GM21528 (cell line): Measurements from ENCODE around the gene MAP3K6.
A peak's percentile ranks its signal among the peaks of the same experiment; 100 is the strongest.

Experiments used
- ATAC-seq: cut with Tn5 transposase; IDR thresholded peaks from one replicate; pipeline ENCODE4 v1.9.1; 2021; ENCODE audit warnings: mild to moderate bottlenecking, moderate library complexity; ENCODE audit not compliant: unreplicated experiment, low FRiP score

Gene MAP3K6

DNA sequence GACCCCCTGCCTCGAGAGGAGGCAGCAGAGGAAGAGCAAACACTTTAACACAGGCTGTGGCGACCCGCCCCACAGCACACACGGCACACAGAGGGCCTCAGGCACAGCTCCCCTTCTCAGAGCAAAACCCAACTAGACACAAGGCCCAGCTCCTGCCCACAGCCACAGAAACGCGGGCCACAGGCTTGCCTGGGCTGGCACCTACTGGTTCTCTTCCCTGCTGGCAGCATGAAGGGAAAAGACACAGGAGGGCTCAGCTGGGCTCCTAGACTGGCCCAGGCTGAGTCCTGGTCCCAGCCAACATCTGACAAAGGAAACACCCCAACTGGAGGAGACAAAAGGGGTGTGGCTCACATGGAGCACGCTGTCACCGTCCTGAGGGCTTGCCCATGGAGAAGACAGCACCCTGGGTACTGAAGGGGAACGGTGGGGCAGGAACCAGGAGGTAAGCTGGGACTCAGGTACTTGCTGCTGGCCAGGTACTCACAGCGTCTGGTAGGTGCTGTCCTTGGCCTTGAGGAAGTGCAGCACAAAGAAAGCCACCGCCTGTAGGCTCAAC is 12.9 kb upstream of the MAP3K6 start:
- ATAC-seq: no peak

DNA sequence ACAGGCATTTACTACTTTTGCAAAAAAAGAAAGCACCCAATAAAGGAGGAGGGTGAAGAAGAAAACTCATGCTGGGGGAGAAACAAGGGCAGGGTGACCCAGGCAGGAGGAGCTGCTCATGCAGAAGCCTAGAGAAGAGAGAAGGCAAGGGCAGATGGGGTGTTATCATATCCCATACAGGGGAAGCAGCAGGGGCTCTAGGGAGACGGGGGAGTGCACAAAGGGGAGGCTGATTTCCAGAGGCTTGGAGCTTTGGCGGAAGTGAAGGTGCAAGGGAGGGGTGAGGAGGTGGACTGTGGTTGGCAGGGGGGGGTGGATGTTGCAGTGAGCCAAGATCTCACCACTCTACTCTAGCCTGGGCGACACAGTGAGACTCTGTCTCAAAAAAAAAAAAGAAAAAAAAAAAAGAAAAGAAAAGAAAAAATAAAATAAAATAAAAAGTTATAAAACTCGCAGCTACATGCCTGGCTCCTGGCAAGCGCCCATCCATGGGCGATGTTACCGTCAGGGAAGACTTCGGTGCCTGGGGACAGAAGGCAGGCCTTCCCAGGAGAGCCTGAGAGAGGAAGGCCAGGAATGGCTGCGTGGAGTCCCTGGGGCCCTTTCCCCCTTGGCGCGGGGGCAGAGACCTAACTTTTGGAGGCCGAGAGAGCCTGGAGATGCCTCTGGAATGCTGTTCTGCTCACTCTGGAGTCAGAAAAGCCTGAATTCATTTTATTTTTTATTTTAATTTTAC is 11.2 kb upstream of the MAP3K6 start:
- ATAC-seq: no peak

DNA sequence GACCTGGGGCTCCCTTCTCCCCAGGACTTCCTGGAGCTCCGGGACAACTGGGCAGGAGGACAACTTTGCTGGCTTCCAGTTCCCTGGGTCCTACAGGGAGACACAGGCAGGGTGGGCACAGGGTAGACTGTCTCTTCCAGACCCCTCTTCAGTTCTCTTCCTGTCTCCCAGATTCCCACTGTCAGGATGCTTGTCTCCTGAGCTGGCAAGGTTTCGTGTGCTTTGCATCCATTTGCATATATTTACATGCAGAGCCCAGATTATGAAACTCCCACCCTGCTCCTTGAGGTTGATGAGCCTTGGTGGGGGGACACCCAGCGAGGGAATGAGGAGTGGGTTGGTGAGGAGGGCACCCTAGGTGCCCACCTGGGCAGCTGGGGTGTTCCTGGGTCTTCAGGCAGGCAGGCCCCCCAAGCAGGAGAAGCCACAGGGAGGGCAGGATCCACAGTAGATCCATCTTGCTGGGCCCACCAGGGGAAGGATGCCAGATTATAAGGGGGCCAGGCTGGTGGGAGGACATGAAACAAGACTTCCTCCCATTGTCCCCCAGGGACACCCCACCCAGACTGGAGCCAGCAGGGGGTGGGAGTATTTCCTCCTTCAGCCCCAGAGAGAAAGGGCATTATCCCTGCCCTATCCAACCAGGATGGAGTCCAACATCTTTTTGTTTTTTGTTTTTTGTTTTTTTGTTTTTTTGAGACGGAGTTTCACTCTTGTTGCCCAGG is 7.8 kb upstream of the MAP3K6 start, which contains the start of gene FCN3:
FCN3 (minus strand) TSS at position 463 of the 725 bp plus-strand sequence; CDS start at position 457, 6 bp downstream.
- no peak for ATAC-seq

DNA sequence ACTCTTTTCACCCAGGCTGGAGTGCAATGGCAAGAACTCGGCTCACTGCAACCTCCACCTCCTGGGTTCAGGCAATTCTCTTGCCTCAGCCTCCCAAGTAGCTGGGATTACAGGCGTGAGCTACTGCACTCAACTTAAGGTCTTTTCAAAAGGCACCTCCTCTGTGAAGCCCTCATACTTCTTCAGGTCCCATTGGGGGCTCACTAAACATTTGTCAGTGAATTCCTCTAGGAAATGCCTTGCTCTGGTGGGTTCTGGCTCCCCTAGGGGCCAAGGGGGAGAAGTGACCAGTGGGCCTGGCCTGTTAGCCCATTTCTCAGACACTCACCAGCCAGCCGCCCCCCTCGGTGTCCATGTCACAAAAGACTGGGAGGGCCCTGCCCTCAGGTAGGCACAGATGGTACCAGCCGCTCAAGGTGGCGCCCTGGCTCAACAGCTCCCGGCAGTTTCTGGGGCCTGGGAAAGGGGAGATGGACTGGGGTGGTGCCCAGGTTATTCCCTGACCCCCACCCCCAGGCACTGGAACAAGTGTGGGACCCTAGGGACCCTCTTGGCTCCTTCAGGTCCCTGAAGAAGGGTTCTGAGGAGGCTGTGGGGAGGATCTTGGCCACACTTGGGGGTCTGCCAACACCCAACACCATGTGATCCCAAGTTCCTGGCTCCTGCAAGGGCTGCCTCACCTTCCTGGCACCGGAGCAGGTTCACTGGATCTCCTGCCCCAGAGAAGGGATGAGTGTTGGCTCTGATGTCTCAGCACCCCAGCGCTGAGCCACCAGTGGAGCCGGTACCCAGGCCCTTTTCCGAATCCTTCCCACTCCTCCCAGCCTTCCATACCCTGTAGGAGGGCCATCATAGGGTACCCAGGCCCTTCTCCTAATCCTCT is 6.3 kb upstream of the MAP3K6 start:
- no peak for ATAC-seq

DNA sequence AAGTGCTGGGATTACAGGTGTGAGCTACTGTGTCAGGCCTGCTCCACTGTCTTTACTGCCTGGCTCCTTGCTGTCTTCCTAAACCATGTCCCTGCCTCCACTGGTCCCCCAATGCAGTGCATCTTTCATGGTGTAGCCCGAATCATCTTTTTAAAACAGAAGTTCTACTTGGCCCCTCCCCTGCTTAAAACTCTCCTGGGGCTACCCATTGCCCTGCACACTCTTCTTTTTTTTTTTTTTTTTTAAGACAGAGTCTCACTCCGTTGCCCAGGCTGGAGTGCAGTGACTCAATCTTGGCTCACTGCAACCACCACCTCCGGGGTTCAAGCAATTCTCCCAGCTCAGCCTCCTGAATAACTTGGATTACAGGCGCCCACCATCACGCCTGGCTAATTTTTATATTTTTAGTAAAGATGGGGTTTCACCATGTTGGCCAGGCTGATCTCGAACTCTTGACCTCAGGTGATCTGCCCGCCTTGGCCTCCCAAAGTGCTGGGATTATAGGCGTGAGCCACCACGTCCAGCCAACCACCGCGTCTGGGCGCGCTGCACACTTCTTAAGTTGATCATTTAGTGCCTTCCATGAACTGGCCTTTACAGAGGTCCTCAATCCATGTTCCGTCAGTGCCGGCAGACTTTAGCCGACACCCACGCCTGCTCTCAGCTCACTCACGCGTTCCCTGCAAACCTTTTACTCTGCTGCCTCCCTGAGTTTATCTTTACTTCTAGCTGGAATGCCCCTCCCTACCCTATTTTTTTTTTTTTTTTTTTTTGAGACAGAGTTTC is 5.5 kb upstream of the MAP3K6 start:
- ATAC-seq: no peak

DNA sequence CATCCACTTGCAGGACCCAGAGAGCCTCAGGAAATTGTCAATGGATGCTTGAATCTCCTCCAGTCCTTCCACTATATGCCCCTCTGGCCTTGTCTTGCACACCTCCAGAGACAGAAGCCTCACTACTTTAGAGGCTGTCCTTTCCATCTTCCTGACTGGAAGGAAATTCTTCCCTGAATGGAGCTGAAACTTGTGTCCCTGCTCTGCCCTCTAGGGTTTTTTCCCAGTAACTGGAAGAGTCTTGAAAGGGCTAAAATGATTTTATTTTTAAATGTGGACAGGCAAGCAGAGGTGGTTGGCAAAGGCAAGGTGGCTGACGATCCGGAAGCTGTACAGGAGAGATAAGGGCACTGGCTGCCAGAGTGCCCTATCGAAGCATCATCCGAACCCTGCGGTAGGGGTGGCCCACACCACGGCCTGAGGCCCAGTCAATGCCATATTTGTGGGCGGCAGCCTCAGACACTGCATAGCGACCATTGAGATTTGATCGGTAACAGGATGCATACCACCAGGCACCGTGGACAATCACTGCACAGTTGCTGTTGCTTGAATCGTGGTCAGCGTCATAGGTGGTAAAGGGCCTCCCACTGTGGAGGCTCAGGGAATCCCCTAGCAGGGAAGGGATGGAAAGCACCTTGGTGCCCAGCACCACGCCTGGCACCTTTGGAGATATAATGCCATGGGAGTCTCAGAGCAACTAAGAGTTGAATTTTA is 2.3 kb upstream of the MAP3K6 start:
- no peak for ATAC-seq

DNA sequence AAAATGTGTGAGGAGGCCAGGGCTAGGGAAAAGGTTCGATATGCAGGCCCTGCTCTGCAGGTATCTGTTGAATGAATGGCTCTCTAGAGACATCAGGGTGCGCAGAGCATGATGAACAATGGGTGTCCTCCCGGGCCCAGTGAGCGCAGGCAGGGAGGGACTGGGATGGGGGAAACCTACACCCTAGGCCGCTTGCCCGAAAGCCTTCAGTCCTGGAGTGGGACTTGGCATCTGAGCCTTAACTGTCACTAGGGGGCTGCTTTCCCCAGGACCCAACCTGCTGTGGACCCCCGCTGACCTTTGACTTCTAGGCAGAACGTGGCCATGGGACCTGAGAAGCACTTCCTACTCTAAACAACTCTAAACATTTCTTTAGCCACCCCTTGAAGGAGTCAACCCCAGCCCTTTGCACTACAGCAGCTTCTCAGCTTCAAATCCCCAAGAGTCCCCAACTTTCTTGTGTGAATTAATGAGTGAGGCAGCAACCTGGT is 444 bp upstream of the MAP3K6 start:
- ATAC-seq: no peak

DNA sequence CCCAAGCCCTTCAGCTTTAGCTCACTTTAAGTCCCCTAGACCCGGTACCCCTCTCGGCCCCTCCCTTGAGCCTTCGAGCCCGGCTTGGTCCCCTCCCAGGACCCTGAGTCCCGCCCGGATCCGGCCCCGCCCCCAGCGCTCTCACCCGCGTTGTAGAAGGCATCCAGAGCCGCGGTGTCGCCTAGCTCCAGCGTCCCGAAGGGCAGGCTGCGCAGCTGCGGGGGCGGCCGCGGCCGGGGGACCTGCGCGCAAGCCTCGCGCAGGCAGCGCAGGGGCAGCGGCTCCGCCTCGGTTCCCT is 699 bp downstream of the MAP3K6 start:
- ATAC-seq: peak; percentile 27

DNA sequence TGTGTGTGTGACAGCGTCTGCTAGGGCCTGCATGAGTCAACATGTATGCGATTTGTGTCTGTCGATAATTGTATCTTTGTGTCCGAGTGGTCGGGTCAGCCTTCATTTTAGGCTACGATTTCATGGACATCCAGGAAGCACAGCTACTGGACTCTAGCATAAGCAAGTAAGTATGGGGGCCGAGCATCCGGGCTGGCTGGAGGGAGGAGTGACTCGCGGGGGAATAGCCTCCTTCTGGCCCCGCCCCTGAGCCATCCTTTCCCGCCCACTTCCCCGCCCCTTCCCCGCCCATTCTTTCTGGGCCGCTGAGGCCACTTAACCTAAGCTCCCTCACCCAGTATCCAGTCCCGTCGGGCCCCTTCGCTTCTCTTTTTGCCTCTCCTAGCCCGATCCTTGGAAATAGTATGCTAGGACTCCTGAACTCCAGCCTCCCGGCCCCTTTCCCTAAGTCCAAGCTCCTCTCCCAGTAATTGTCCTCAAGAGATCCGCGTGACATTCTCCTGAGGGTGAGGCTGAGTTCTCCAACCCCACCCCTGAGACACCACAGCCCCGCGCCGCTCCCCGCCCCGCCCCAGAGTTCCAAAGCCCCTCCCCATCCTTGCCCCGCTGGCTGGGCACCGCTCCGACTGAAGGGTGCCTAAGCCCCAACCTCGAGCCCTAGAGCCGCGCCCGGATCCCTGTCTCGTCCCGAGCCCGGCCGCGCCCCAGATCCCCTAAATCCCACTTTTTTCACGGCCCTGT is 1.2 kb downstream of the MAP3K6 start:
- ATAC-seq: peak; percentile 35

DNA sequence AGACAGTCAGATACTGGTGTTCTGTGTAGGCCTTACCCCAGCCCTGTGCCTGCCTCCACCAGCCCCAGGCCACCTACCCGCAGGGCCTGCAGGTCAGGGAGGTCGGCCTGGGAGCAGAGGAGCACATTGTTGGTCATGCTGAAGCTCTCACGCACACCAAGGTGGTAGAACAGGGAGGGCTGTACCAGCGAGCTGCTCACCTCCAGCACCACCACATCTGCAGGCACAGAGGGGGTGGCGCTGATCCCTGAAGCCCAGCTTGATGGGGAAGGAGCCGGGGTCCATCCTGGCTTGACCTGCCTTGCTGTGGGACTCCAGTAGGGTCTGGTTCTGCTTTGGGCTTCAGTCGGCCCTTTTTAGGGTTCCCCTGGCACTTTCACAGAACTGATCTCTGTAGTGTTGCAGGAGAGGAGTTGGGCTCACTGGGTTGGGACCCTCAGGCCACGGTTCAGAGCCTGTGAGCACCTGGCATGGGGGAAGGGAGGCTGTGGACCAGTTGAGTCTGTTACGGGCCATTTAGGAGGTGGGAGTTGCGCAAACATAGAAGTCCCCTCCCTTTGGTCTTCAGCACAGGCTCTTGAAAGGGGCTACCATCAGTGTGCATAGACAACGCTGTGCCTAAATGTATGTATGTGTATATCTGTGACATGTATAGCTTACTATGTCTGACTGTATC is 1.9 kb downstream of the MAP3K6 start:
- no peak for ATAC-seq

DNA sequence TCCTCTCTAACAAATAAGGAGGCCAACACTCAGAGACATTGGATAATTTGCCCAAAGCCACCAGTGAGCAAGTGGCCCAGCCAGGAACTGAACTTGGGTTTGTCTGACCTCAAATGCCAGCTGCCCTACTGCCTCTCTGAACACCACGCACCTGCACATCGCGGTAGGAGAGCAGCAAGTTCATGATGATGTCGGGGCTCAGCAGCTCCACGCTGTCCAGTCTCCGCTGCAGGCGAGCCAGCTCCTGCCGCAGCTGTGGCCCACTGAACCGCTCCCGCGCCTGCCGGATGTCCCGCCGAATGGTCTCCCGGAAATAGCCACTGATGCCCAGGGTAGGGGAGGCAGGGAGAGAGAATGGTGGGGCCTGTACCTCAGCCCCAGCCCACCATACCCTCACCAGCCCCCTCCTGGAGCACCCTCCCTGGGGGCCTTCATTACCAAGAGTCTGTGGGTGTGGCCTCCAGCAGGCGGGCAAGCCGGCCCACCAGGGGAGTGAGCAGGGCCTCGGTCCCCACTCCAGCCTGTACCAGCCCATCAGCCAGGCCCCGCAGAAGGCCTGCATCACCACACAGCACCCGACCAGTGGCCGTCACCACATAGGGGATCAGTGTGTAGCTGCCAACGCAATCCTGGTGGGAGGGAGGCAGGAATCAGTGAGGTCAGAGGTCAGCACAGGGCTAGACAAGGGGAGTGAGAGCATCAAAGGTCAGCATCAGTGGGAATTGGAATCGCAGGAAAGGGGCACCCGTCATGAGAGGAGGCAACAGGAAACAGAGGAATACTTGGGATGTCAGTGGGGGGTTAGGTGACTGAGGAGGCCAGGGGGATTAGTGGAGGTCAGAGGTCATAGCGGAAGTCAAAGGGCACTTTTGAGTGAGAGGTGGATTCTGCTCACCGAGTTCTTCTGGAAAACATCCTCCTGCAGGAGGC is 2.7 kb downstream of the MAP3K6 start:
- no peak for ATAC-seq

DNA sequence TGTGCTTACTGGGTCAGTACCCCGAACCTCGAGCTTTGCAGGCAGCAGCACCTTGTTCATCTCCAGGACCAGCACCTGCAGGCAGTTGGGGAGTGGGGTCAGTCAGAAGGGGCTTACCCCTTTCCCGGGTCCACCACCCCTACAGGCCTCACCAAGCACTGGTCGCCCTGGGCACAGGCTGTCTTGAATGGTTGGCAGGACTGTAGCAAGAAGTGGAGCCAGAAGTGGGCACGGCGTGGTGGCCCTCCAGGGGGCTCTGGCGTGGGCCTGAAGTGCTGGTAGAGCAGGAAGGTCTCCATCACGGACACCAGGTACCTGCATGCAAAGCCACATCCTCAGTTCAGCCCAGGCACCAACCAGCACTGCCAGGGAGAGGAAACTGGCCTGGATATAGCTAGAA is 5.2 kb downstream of the MAP3K6 start:
- ATAC-seq: no peak

DNA sequence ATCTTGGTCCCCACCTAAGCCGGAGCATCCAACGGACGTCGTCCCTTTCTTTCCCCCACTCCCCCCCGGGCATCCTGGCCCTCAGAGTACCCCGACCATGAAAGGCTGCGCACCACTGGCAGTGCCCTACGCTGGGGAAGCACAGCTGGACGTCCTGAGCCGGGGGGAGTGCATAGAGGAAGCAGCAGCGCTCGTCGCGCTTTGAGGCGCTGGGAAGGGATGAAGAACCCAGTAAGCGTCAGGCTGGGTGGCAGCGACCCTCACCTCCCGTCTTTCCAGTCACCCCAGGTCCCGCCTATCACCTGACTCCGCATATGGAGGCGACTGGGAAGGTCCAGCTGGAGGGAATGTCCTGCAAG is 5.7 kb downstream of the MAP3K6 start:
- ATAC-seq: no peak

DNA sequence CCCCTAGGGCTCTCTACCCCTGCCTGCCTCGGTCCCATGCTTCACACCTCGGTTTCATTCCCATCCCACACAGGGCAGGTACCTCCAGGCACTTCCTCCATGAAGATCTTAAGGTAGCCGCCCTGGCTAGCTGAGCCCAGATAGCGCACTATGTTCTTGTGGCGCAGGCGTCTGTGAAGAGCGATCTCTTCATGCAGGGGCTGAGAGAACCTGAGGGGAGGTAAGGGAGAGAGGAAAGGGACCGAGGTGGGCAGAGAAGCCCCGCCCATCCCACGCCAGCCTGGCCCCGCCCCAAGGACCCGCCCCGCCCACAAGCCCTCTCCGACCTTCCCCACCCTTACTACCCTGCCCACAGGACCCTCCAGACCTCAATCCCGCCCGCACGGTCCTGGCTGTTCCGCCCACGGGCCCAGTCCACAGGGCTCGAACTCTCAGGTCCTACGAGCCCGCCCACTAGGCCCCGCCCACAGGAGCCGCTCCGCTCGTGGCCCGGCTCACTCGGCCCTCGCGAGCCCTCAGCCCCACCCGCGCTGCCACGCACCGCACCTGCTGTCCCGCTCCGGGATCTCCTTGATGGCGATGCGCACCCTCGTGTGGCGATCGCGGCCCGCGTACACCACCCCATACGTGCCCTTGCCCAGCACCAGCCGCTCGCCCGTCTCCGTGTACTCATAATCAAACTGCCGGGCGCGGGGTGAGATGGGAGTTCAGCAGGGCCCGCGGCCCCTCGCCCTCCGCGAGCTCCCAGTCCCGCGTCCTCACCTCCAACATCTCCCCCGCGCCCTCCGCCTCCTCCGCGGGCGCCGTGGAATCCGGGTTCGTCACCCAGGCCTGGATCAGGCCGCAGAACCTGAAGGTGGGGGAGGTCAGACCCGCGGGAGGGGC is 6.4 kb downstream of the MAP3K6 start:
- no peak for ATAC-seq

DNA sequence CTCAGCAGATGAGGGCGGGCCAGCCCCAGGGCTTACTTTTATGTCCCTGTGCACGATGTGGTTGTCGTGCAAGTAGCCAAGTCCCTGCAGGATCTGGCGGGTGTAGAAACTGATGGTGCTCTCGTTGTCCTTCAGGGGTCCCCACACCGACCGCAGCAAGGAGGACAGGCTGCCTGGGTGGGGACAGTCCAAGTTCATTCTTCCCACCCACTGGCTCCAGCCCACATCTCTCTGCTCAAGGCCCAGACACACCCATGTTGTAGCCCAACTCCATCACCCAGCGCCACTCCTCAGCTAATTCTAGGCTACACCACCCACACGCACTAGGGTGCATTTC is 7.0 kb downstream of the MAP3K6 start:
- ATAC-seq: no peak

DNA sequence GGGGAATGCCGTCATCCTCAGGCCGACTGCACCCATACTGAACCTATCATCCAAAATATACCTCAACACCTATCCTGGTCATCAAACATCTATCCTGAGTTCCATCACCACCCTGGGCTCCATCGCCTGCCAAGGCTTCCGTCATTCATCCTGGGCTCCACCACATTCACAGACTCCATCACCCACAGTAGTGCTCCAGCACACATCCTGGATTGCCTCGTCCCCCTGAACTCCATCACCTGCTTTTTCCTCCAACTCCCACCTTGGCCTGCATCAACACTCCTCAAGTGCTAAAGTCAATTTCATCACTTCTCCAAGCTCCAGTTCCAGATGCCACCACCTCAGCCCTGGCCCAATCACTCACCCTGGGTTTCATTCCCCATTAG is 7.8 kb downstream of the MAP3K6 start:
- no peak for ATAC-seq
